ENCODE data around the gene ZNF488.

ZNF488 gene

DNA sequence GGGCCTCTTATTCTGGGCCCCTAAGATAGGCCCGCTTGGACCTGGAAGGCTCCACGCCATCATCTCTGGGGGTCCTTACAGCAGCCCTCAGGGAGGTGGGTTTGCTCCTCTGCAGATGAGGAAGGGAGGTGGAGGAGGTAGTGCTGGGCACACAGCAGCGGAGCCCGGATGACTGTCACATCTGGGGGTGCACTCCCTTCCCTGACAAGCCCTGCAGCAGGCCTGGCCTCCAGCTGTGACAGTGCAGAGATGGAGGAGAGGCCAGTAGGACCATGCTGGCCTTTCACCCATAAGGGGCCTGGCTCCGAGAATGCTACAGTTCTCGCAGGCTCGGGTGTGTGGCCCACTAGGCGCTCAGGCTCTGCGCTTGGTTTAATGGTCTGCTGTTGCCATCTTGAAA, 52.6 kb downstream of the ZNF488 start:
- Histone ChIP-seq H3K4me3 (no peak overlapping the region), H3K27ac (no peak overlapping the region), H3K36me3 (no peaks in the 10 kb centered on the region), H3K9me3 (no peaks in the 10 kb centered on the region), H3K4me1 (peaks cover 0 to 7% (median 3%) of the 10 kb centered on the region in 4 donors), H3K27me3 (no peaks in the 10 kb centered on the region)
- TF ChIP-seq, protein P1, sequence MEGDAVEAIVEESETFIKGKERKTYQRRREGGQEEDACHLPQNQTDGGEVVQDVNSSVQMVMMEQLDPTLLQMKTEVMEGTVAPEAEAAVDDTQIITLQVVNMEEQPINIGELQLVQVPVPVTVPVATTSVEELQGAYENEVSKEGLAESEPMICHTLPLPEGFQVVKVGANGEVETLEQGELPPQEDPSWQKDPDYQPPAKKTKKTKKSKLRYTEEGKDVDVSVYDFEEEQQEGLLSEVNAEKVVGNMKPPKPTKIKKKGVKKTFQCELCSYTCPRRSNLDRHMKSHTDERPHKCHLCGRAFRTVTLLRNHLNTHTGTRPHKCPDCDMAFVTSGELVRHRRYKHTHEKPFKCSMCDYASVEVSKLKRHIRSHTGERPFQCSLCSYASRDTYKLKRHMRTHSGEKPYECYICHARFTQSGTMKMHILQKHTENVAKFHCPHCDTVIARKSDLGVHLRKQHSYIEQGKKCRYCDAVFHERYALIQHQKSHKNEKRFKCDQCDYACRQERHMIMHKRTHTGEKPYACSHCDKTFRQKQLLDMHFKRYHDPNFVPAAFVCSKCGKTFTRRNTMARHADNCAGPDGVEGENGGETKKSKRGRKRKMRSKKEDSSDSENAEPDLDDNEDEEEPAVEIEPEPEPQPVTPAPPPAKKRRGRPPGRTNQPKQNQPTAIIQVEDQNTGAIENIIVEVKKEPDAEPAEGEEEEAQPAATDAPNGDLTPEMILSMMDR (IDR thresholded peaks at IDR 0.05): no peak
- peak in 1 of 2 donors; percentile 44 for DNase-seq
- intact Hi-C loops (cut with DNase I; ENCODE audit: low total_unique reads): no loop called here

DNA sequence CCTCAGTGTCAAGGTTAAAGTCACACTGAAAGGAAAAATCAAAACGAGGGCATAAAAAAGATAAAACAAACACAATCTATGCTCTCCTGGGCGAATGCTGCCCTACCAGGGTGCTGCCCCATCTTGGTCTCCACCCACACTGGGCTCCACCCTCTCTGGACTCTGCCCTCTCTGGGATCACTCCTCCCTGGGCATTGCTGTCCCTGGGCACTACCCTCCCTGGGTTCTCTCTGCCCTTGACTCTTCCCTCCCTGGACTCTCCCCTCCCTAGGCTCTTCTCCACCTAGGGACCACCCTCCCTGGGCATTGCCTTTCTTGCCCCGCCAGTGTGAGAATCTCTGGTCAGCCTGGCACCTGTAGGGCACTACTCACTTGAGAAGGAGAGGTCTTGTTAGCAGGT, 53.3 kb downstream of the ZNF488 start:
- Histone ChIP-seq H3K27me3 (no peaks in the 10 kb centered on the region), H3K9me3 (no peaks in the 10 kb centered on the region), H3K4me1 (peaks cover 0 to under 1% (median 0%) of the 10 kb centered on the region in 4 donors), H3K4me3 (no peak overlapping the region), H3K27ac (no peak overlapping the region), H3K36me3 (no peaks in the 10 kb centered on the region)
- TF ChIP-seq, protein P1 (IDR thresholded peaks at IDR 0.05): no peak
- intact Hi-C loops (cut with DNase I; ENCODE audit: low total_unique reads): no loop called here
- peak in 1 of 2 donors; percentile 48 for DNase-seq

DNA sequence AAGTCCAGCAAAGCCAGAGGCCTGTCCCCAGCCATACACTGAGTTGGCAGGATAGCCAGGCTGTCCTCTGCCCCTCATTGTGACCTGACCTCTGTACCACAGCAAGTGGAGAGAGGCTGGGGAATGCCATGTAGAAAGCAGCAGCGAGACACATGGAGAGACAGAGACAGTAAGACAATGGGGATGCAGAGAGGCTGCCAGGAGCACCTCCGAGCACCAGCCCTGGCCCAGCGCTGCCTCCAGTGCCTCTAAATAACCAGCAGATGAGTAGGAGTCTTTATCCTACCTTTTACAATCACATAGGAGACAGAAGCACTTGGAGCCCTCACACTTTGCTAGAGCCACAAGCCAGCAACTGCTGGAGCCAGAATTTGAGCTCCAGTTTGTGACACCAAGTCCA, 53.7 kb downstream of the ZNF488 start:
- no peaks in the 10 kb centered on the region for H3K9me3 ChIP-seq
- peaks cover 0 to 3% of the 10 kb centered on the region in 2 donors for H3K27me3 ChIP-seq
- H3K27ac ChIP-seq: no peak overlapping the region
- no peaks in the 10 kb centered on the region for H3K36me3 ChIP-seq
- no peak overlapping the region for H3K4me3 ChIP-seq
- intact Hi-C loops (cut with DNase I; ENCODE audit: low total_unique reads): no loop called here
- peak in 1 of 2 donors; percentile 12 for DNase-seq
- TF ChIP-seq, protein P1 (IDR thresholded peaks at IDR 0.05): no peak
- no peaks in the 10 kb centered on the region for H3K4me1 ChIP-seq

DNA sequence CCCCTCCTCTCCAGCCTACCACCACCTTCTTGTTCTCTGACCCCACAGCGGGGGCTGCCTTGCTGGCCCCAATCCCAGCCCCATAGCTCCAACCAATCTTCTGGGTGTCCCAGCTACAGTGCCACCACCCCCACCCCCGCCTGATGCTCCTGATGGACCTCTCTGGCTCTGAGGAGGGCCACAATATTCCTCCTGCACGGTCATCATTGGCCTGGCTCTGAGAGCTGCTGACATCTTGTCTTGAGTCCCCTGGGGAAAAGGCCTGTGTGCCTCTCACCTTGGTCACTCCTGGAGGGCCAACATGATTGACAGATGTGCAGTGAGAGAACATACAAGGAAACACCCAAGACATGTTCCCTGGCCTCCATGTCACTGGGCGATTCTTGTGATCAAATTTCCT, 54.2 kb downstream of the ZNF488 start:
- intact Hi-C loops (cut with DNase I; ENCODE audit: low total_unique reads): no loop called here
- Histone ChIP-seq H3K4me1 (no peaks in the 10 kb centered on the region), H3K27me3 (peaks cover 0 to 6% of the 10 kb centered on the region in 2 donors), H3K9me3 (no peaks in the 10 kb centered on the region), H3K36me3 (no peaks in the 10 kb centered on the region), H3K27ac (no peak overlapping the region), H3K4me3 (no peak overlapping the region)
- peak in 1 of 2 donors; percentile 34 for DNase-seq
- TF ChIP-seq, protein P1 (IDR thresholded peaks at IDR 0.05): no peak

DNA sequence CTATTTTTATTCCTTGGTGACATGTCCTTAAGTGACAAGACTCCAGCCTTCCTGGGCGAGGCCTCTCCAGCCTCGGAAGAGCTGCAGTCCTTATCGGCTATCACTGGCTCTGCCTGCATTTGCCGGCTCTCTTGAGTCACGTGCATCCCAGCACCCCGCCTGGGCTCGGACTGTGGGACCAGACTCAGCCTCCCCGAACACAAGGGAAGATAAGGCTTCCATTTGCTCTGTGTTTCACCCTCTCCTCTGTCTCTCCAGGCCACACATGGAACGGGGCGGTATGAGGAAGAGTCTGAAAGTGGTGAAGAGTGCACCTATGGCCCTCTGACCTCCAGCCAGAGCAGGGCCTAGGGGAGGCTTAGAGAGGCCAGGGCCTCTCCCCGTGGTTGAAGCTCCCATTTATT, 57.2 kb downstream of the ZNF488 start:
- intact Hi-C loops (cut with DNase I; ENCODE audit: low total_unique reads): no loop called here
- Histone ChIP-seq H3K4me1 (no peaks in the 10 kb centered on the region), H3K36me3 (no peaks in the 10 kb centered on the region), H3K27ac (no peak overlapping the region), H3K9me3 (no peaks in the 10 kb centered on the region), H3K4me3 (no peak overlapping the region), H3K27me3 (peaks cover 0 to 10% of the 10 kb centered on the region in 2 donors)
- no peak for DNase-seq
- TF ChIP-seq, protein P1 (IDR thresholded peaks at IDR 0.05): no peak
